Thoracic aorta endothelial cell (primary cell): ENCODE results near the gene CAMK2B. TPM values are rescaled to one million over a fixed set of nuclear protein-coding genes. Genes with fewer than 3 reads are reported as not detected.

Source experiments
- total RNA-seq: library from RNA; depleted of rRNA; stranded (reverse); fragments of >200 nt; gene quantifications from 2 replicates; pipeline ENCODE4 v1.2.3, GENCODE V29; 2012

Gene CAMK2B
- total RNA-seq: 1.1 and 1.8 TPM in 2 replicates

GRCh38 chr7:44325201-44325671 is at the start of gene CAMK2B:
Gene CAMK2B, minus strand, starts transcription at chr7:44325594. Its CDS starts 173 bp downstream, at chr7:44325421.

GRCh38 chr7:44200699-44201461 is 124.5 kb downstream of the CAMK2B start, which contains the start of gene YKT6:
Gene YKT6, plus strand, starts transcription at chr7:44200978. Its CDS starts 158 bp downstream, at chr7:44201136.

DNA sequence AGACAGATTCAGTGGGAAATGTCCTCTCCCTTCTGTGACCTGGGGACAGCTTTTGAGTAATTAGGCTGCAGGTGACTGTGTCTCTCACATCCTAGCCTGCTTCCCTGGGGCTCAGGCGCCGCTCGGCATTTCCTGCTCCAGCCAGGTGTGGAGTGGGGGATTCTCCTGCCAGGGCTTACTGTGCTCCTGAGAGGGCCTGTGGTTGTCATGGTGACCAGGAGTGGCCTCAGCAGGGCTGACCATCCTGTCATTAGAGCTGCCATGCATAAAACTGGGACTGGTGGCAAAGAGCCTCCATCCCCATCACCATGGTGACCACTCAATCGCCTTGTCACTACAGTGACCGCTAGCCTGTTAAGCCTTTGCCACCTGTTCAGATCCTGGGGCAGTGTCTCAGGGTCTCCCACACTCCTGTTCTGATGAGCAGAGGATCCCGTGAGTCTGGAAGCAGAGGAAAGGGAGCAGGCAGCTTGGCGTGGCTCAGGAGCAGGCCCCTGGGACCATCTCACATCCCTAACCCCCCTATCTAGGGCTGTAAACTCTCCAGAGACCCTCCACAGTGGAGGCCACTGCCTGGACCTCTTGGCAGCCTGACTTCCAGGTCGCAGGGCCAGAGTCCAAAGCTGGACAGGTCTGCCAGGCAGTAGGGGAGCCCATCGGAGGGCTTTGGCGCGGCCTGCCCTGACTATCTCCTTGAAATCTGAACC is 136.0 kb downstream of the CAMK2B start, which contains the start of gene GCK:
Gene GCK (minus strand): TSS at position 154 of the 707 bp plus-strand sequence. CDS start 486 bp downstream, outside the sequence.

Other genes with a start within 250 kb of the CAMK2B start
- 16.5 and 19.7 TPM in 2 replicates for gene POLM, start 243.1 kb downstream of the CAMK2B start, total RNA-seq
- 4.5 and 16.9 TPM in 2 replicates for gene AEBP1, start 221.2 kb downstream of the CAMK2B start, total RNA-seq
- gene POLD2, start 202.0 kb downstream of the CAMK2B start, total RNA-seq: 77.5 and 111 TPM in 2 replicates
- gene MYL7, start 184.3 kb downstream of the CAMK2B start, total RNA-seq: not detected in 2 replicates
- gene GCK, start 136.2 kb downstream of the CAMK2B start, total RNA-seq: 0.13 and 0.14 TPM in 2 replicates
- 102 and 106 TPM in 2 replicates for gene YKT6, start 124.6 kb downstream of the CAMK2B start, total RNA-seq
- 74.5 and 81.8 TPM in 2 replicates for gene NUDCD3, start 165.1 kb upstream of the CAMK2B start, total RNA-seq
- gene NPC1L1, start 215.7 kb upstream of the CAMK2B start, total RNA-seq: not detected in 2 replicates
- gene DDX56, start 248.3 kb upstream of the CAMK2B start, total RNA-seq: 60.5 and 60.6 TPM in 2 replicates